Fibroblast of the aortic adventitia (primary cell): ENCODE results near the gene REEP1. TPM values are rescaled to one million over a fixed set of nuclear protein-coding genes. Genes with fewer than 3 reads are reported as not detected.

ENCODE experiments used
- DNase-seq: peaks from one replicate; pipeline ENCODE4 v3.0.0-alpha.2; 2010; ENCODE audit warnings: low read depth
- H3K4me3 ChIP-seq: 2 replicates; pipeline ENCODE4 v1.5.1; 2011; ENCODE audit warnings: low read depth, mild to moderate bottlenecking, control low read depth, low read length, moderate library complexity
- total RNA-seq: library from RNA; depleted of rRNA; stranded (reverse); fragments of >200 nt; gene quantifications from 2 replicates; pipeline ENCODE4 v1.2.3, GENCODE V29; 2012; ENCODE audit warnings: low replicate concordance
- TF ChIP-seq, protein P1 (sequence below): IDR thresholded peaks from 2 replicates; pipeline ENCODE4 v1.5.1; 2011; ENCODE audit warnings: mild to moderate bottlenecking, low read length, control low read depth, inconsistent platforms; ENCODE audit not compliant: insufficient read depth

REEP1 gene
- total RNA-seq, 1 donor, result 0.27 TPM

- TF ChIP-seq, protein P1, sequence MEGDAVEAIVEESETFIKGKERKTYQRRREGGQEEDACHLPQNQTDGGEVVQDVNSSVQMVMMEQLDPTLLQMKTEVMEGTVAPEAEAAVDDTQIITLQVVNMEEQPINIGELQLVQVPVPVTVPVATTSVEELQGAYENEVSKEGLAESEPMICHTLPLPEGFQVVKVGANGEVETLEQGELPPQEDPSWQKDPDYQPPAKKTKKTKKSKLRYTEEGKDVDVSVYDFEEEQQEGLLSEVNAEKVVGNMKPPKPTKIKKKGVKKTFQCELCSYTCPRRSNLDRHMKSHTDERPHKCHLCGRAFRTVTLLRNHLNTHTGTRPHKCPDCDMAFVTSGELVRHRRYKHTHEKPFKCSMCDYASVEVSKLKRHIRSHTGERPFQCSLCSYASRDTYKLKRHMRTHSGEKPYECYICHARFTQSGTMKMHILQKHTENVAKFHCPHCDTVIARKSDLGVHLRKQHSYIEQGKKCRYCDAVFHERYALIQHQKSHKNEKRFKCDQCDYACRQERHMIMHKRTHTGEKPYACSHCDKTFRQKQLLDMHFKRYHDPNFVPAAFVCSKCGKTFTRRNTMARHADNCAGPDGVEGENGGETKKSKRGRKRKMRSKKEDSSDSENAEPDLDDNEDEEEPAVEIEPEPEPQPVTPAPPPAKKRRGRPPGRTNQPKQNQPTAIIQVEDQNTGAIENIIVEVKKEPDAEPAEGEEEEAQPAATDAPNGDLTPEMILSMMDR, result no peak
- no peak for DNase-seq
- no peak overlapping the region for H3K4me3 ChIP-seq
Measured at GRCh38 chr2:86186431-86186830, 151.0 kb downstream of the REEP1 start.

- TF ChIP-seq, protein P1, result no peak
- no peak overlapping the region for H3K4me3 ChIP-seq
- no peak for DNase-seq
Measured at GRCh38 chr2:86185517-86186212, 151.8 kb downstream of the REEP1 start.

DNA sequence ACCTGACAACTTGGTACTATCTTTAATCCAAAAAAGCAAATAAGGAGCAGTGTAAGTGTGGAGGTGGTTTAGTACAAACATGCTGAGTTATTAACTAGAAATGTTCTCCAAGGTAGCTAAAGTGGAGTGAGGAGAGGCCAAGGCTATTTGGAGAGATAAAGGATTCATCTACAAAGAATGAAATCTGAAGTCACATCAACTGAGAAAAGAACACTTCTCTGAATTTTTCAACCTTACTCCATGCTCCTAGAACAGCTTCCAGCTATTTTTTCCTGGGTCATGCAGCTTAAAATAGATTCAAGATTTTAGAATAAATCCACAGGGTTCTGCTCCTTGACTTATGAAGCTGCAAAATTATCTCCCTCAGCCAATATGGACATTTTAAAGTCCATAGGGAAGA is 160.8 kb downstream of the REEP1 start:
- TF ChIP-seq, protein P1, result no peak
- DNase-seq, result no peak
- no peak overlapping the region for H3K4me3 ChIP-seq

DNA sequence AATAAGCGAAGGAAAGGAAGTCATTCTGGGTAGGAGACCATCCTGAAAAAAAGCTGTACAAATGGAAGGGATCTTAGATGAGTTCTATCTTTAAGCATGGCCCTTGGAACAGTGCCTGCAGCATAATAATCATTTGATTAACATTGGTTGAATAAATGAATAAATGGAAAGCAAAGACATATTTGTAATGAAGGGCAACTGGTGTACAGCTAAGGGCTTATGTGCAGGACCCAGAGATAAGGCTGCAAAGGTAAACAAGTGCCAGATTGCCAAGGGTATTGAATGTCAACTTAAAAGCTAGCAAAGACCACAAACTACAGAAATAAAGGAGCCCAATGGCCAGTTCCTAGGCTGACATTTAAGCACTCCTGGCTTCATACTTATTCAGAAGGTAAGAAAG is 161.6 kb downstream of the REEP1 start:
- no peak for DNase-seq
- no peak overlapping the region for H3K4me3 ChIP-seq
- TF ChIP-seq, protein P1, result no peak

DNA sequence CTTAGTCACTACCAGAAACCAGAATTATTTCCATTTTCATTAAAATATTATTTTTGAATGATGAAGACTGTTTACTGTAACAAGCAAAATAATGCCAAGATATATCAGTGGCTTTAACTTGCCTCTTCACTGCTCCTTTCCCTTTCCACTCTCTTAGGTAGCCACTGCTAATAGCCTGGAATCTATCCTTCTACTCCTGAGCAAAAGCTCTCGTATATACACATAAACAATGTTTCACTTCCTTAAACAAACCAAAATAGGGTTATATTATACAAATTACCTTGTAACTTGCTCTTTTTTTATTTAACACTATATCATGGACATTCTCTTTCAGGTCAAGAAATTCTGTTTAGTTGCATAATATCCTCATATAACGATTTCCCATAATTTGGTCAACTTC is 163.0 kb downstream of the REEP1 start:
- TF ChIP-seq, protein P1, result no peak
- DNase-seq, result no peak
- no peak overlapping the region for H3K4me3 ChIP-seq

DNA sequence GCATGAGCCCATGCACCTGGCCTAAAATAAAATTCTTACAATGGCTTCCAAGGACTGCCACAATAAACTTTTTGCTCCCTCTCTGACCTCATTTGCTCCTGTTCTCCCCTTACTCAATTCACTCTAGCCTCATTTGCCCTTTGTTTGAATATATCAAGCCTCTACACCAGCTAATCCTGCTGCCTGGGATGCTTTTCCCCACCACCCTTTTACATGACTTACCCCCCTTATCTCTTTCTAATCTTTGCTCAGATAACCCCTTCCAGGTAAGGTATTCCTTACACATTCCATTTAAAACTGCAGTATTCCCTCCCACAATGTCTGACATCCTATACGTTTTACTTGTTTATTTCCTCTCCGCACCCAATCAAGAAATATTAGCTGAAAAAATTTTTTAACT is 164.8 kb downstream of the REEP1 start:
- TF ChIP-seq, protein P1, result no peak
- H3K4me3 ChIP-seq, result no peak overlapping the region
- no peak for DNase-seq

GRCh38 chr2:86171295-86171694 is 166.1 kb downstream of the REEP1 start:
- no peak for DNase-seq
- TF ChIP-seq, protein P1, result no peak
- H3K4me3 ChIP-seq, result no peak overlapping the region
